ENCODE results near the gene TMEM165. TPM values are rescaled to one million over a fixed set of nuclear protein-coding genes. Genes with fewer than 3 reads are reported as not detected.

Gene TMEM165
- total and polyA plus RNA-seq, 2 donors (not counting 1 experiment from before 2014, with no cell fraction given), result 108 to 183 TPM

DNA sequence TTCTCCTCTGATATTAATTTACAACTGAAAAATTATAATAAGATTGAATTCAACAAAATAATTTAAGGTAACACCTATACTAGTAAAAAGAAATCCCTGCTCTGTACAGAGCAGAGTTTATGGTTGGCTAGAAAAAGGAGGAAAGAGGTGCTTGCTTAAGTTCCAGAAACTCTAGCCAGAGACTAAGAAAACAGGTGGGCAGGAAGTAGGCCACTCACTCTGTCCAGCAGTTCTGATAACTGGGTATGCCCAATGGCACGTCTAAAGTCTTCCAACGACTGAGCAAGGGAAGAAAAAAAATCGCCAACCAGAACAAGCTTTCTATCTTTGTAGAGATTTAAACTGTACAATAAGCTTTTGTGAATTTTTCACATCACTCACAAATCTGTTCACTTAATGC lies 42.1 kb downstream of the TMEM165 start:
- no peaks in the 10 kb centered on the region for H4K20me1 ChIP-seq (ENCODE audit: control insufficient read depth, extremely low read depth, insufficient read depth, low read length)
- H3K4me2 ChIP-seq (ENCODE audit: extremely low read depth, insufficient read depth, low read length), result no peak overlapping the region
- no peak overlapping the region for H3K9ac ChIP-seq (ENCODE audit: insufficient read depth, low read length)
- H3K36me3 ChIP-seq (ENCODE audit: control insufficient read depth, insufficient read depth, low read length), result peaks cover 8% of the 10 kb centered on the region
- H3K4me1 ChIP-seq (ENCODE audit: control insufficient read depth, extremely low read depth, insufficient read depth, low read length), result no peaks in the 10 kb centered on the region
- H3K27ac ChIP-seq (ENCODE audit: insufficient read depth, low read length), result no peak overlapping the region
- no peaks in the 10 kb centered on the region for H3K79me2 ChIP-seq (ENCODE audit: control insufficient read depth, insufficient read depth, low read length)
- no peak overlapping the region for H3K4me3 ChIP-seq (replicated peaks in 1 of 4; ENCODE audit: control extremely low read depth in 1 of 4, insufficient read depth in 1 of 4, low read depth in 3 of 4, low read length in 4 of 4)
- no peak for DNase-seq (ENCODE audit: low read depth in 2 of 2)
- TF ChIP-seq, protein P1, sequence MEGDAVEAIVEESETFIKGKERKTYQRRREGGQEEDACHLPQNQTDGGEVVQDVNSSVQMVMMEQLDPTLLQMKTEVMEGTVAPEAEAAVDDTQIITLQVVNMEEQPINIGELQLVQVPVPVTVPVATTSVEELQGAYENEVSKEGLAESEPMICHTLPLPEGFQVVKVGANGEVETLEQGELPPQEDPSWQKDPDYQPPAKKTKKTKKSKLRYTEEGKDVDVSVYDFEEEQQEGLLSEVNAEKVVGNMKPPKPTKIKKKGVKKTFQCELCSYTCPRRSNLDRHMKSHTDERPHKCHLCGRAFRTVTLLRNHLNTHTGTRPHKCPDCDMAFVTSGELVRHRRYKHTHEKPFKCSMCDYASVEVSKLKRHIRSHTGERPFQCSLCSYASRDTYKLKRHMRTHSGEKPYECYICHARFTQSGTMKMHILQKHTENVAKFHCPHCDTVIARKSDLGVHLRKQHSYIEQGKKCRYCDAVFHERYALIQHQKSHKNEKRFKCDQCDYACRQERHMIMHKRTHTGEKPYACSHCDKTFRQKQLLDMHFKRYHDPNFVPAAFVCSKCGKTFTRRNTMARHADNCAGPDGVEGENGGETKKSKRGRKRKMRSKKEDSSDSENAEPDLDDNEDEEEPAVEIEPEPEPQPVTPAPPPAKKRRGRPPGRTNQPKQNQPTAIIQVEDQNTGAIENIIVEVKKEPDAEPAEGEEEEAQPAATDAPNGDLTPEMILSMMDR (conservative IDR thresholded peaks at IDR 0.05 in 1 of 2, IDR thresholded peaks at IDR 0.05 in 1 of 2; ENCODE audit: low read depth in 1 of 2, low read length in 2 of 2), result no peak
- TF ChIP-seq EZH2 (IDR thresholded peaks at IDR 0.05; ENCODE audit: low read length, missing control alignments), result no peak
- H3K27me3 ChIP-seq (ENCODE audit: control insufficient read depth, insufficient read depth, low read length), result no peaks in the 10 kb centered on the region
- H3K9me3 ChIP-seq (ENCODE audit: control insufficient read depth, insufficient read depth, low read depth, low read length), result no peaks in the 10 kb centered on the region
- no peak overlapping the region for H2AFZ ChIP-seq (ENCODE audit: low read length)

DNA sequence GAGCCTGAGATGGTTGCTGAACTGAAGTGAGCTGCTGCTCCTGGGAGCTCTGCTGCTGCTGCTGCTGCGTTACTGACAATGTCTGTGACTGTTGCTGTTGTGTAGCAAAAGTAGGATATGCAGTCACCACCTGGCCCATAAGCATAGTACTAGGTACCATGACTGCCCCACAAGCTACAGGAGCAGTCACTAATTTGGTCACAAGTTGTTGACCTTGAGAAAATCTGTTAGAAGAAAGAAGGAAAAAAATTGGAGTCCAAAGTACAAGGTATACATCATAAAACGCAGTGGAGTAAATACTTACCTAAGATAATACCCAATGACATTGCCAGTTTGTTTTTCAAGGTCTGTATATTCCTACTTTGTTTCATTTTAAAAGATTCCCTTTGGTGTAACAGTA lies 42.6 kb downstream of the TMEM165 start:
- H3K4me1 ChIP-seq (ENCODE audit: control insufficient read depth, extremely low read depth, insufficient read depth, low read length), result no peaks in the 10 kb centered on the region
- no peak for TF ChIP-seq EZH2 (IDR thresholded peaks at IDR 0.05; ENCODE audit: low read length, missing control alignments)
- TF ChIP-seq, protein P1 (conservative IDR thresholded peaks at IDR 0.05 in 1 of 2, IDR thresholded peaks at IDR 0.05 in 1 of 2; ENCODE audit: low read depth in 1 of 2, low read length in 2 of 2), result no peak
- no peak for DNase-seq (ENCODE audit: low read depth in 2 of 2)
- H2AFZ ChIP-seq (ENCODE audit: low read length), result no peak overlapping the region
- no peak overlapping the region for H3K4me2 ChIP-seq (ENCODE audit: extremely low read depth, insufficient read depth, low read length)
- H3K36me3 ChIP-seq (ENCODE audit: control insufficient read depth, insufficient read depth, low read length), result peaks cover 8% of the 10 kb centered on the region
- no peak overlapping the region for H3K9ac ChIP-seq (ENCODE audit: insufficient read depth, low read length)
- H3K79me2 ChIP-seq (ENCODE audit: control insufficient read depth, insufficient read depth, low read length), result no peaks in the 10 kb centered on the region
- no peaks in the 10 kb centered on the region for H3K9me3 ChIP-seq (ENCODE audit: control insufficient read depth, insufficient read depth, low read depth, low read length)
- H4K20me1 ChIP-seq (ENCODE audit: control insufficient read depth, extremely low read depth, insufficient read depth, low read length), result no peaks in the 10 kb centered on the region
- no peaks in the 10 kb centered on the region for H3K27me3 ChIP-seq (ENCODE audit: control insufficient read depth, insufficient read depth, low read length)
- H3K27ac ChIP-seq (ENCODE audit: insufficient read depth, low read length), result no peak overlapping the region
- H3K4me3 ChIP-seq (replicated peaks in 1 of 4; ENCODE audit: control extremely low read depth in 1 of 4, insufficient read depth in 1 of 4, low read depth in 3 of 4, low read length in 4 of 4), result no peak overlapping the region

DNA sequence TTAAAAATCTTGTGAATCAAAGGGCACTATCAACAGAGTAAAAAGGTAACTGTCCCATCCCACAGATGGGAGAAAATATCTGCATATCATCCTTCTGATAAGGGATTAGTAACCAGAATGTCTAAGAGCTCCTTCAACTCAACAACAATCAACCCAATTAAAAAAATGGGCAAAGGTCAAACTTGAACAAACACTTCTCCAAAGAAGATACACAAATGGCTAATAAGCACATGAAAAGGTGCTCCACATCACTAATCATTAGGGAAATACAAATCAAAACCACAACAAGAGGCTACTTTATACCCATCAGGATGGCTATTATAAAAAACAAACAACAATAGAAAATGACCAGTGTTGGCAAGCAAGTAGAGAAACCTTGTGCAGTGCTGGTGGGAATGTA lies 43.3 kb downstream of the TMEM165 start:
- no peak overlapping the region for H3K4me3 ChIP-seq (replicated peaks in 1 of 4; ENCODE audit: control extremely low read depth in 1 of 4, insufficient read depth in 1 of 4, low read depth in 3 of 4, low read length in 4 of 4)
- H3K4me2 ChIP-seq (ENCODE audit: extremely low read depth, insufficient read depth, low read length), result no peak overlapping the region
- peaks cover 9% of the 10 kb centered on the region for H3K36me3 ChIP-seq (ENCODE audit: control insufficient read depth, insufficient read depth, low read length)
- H3K27me3 ChIP-seq (ENCODE audit: control insufficient read depth, insufficient read depth, low read length), result no peaks in the 10 kb centered on the region
- no peak for DNase-seq (ENCODE audit: low read depth in 2 of 2)
- H3K79me2 ChIP-seq (ENCODE audit: control insufficient read depth, insufficient read depth, low read length), result no peaks in the 10 kb centered on the region
- no peak overlapping the region for H3K9ac ChIP-seq (ENCODE audit: insufficient read depth, low read length)
- H3K4me1 ChIP-seq (ENCODE audit: control insufficient read depth, extremely low read depth, insufficient read depth, low read length), result no peaks in the 10 kb centered on the region
- TF ChIP-seq, protein P1 (conservative IDR thresholded peaks at IDR 0.05 in 1 of 2, IDR thresholded peaks at IDR 0.05 in 1 of 2; ENCODE audit: low read depth in 1 of 2, low read length in 2 of 2), result no peak
- TF ChIP-seq EZH2 (IDR thresholded peaks at IDR 0.05; ENCODE audit: low read length, missing control alignments), result no peak
- H4K20me1 ChIP-seq (ENCODE audit: control insufficient read depth, extremely low read depth, insufficient read depth, low read length), result no peaks in the 10 kb centered on the region
- no peak overlapping the region for H3K27ac ChIP-seq (ENCODE audit: insufficient read depth, low read length)
- no peaks in the 10 kb centered on the region for H3K9me3 ChIP-seq (ENCODE audit: control insufficient read depth, insufficient read depth, low read depth, low read length)
- no peak overlapping the region for H2AFZ ChIP-seq (ENCODE audit: low read length)

Data from fibroblast of lung (primary cell).